ENCODE data around the gene PRDM16. TPM values are rescaled to one million over a fixed set of nuclear protein-coding genes. Genes with fewer than 3 reads are reported as not detected.

PRDM16 gene
- total and polyA plus RNA-seq, 2 of the 13 experiments (the other 11 are each of a cell fraction or from before 2014, with no cell fraction given), result 0.15 to 0.81 TPM

DNA sequence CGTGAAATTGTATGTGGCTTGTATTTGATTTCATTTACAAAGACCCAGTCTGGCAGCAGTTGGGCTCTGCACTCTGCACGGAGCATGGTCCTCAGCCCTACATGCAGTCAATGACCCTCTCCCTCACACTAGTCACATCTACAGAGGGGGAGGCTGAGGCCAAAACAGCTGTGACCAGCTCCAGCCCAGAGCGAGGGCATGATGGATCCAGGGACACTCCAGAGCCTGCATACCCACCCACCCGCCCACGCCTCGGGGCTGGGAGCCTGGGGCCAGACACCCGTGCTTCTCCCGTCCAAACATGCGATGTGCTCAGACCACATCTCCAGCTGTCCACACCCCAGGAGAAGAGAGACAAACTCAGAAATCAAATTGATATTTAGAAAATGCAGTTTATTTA is 14.0 kb upstream of the PRDM16 start:
- Histone ChIP-seq H3K4me2 (ENCODE audit: low read depth, low read length) (no peak overlapping the region), H3K79me2 (ENCODE audit: insufficient read depth, low read length) (no peaks in the 10 kb centered on the region), H3K27me3 (ENCODE audit: control insufficient read depth in 1 of 2, insufficient read depth in 2 of 2, low read length in 2 of 2) (peaks cover 3 to 39% of the 10 kb centered on the region in 2 experiments; a peak in 3 of 5 replicates), H4K20me1 (ENCODE audit: insufficient read depth, low read length) (no peaks in the 10 kb centered on the region), H2AFZ (ENCODE audit: low read length) (no peak overlapping the region), H3K27ac (ENCODE audit: extremely low read length, insufficient read depth, low read length) (no peak overlapping the region), H3K9ac (ENCODE audit: insufficient read depth, low read depth, low read length) (no peak overlapping the region), H3K9me3 (ENCODE audit: low read length) (no peaks in the 10 kb centered on the region), H3K4me3 (replicated peaks in 1 of 3; ENCODE audit: insufficient read depth in 1 of 3, low read depth in 2 of 3, low read length in 3 of 3) (no peak overlapping the region), H3K4me1 (ENCODE audit: insufficient read depth, low read length) (no peaks in the 10 kb centered on the region), H3K36me3 (replicated peaks in 1 of 2; ENCODE audit: control insufficient read depth in 1 of 2, insufficient read depth in 2 of 2, low read length in 2 of 2) (no peaks in the 10 kb centered on the region)
- in situ Hi-C loops (cut with HindIII; ENCODE audit: extremely low pct_ligation_motif_present, low pct_unique_long_range_greater_than_20kb) (loop anchor here (25.0 kb wide), 1 partner anchor 232 kb away; no protein-coding TSS in a partner anchor), intact Hi-C loops (cut with micrococcal nuclease; ENCODE audit: unreplicated experiment) (no loop called here)
- ATAC-seq (no peak), DNase-seq (ENCODE audit: low spot score) (no peak), FAIRE-seq (no peak)
- ChIA-PET POLR2A (no interaction called here), CTCF (ENCODE audit: low intra/inter-chr PET ratio, low total read pairs) (no interaction called here)
- WGBS (ENCODE audit: low lambda C conversion rate), result 74% methylated on average over 8 of the region's 9 CpGs
- BruUV-seq (replicated peaks), result no TSS peak
- TF ChIP-seq, protein P1, sequence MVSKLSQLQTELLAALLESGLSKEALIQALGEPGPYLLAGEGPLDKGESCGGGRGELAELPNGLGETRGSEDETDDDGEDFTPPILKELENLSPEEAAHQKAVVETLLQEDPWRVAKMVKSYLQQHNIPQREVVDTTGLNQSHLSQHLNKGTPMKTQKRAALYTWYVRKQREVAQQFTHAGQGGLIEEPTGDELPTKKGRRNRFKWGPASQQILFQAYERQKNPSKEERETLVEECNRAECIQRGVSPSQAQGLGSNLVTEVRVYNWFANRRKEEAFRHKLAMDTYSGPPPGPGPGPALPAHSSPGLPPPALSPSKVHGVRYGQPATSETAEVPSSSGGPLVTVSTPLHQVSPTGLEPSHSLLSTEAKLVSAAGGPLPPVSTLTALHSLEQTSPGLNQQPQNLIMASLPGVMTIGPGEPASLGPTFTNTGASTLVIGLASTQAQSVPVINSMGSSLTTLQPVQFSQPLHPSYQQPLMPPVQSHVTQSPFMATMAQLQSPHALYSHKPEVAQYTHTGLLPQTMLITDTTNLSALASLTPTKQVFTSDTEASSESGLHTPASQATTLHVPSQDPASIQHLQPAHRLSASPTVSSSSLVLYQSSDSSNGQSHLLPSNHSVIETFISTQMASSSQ (IDR thresholded peaks at IDR 0.05; ENCODE audit: low read depth), result no peak
- TF ChIP-seq, protein P1 (CRISPR knock-in tag; IDR thresholded peaks at IDR 0.05; ENCODE audit: borderline replicate concordance), result no peak
- TF ChIP-seq, protein P2, sequence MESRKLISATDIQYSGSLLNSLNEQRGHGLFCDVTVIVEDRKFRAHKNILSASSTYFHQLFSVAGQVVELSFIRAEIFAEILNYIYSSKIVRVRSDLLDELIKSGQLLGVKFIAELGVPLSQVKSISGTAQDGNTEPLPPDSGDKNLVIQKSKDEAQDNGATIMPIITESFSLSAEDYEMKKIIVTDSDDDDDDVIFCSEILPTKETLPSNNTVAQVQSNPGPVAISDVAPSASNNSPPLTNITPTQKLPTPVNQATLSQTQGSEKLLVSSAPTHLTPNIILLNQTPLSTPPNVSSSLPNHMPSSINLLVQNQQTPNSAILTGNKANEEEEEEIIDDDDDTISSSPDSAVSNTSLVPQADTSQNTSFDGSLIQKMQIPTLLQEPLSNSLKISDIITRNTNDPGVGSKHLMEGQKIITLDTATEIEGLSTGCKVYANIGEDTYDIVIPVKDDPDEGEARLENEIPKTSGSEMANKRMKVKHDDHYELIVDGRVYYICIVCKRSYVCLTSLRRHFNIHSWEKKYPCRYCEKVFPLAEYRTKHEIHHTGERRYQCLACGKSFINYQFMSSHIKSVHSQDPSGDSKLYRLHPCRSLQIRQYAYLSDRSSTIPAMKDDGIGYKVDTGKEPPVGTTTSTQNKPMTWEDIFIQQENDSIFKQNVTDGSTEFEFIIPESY (CRISPR knock-in tag; IDR thresholded peaks at IDR 0.05), result no peak
- TF ChIP-seq, protein P3, sequence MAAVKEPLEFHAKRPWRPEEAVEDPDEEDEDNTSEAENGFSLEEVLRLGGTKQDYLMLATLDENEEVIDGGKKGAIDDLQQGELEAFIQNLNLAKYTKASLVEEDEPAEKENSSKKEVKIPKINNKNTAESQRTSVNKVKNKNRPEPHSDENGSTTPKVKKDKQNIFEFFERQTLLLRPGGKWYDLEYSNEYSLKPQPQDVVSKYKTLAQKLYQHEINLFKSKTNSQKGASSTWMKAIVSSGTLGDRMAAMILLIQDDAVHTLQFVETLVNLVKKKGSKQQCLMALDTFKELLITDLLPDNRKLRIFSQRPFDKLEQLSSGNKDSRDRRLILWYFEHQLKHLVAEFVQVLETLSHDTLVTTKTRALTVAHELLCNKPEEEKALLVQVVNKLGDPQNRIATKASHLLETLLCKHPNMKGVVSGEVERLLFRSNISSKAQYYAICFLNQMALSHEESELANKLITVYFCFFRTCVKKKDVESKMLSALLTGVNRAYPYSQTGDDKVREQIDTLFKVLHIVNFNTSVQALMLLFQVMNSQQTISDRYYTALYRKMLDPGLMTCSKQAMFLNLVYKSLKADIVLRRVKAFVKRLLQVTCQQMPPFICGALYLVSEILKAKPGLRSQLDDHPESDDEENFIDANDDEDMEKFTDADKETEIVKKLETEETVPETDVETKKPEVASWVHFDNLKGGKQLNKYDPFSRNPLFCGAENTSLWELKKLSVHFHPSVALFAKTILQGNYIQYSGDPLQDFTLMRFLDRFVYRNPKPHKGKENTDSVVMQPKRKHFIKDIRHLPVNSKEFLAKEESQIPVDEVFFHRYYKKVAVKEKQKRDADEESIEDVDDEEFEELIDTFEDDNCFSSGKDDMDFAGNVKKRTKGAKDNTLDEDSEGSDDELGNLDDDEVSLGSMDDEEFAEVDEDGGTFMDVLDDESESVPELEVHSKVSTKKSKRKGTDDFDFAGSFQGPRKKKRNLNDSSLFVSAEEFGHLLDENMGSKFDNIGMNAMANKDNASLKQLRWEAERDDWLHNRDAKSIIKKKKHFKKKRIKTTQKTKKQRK (IDR thresholded peaks at IDR 0.05; ENCODE audit: low read length), result no peak
- no peak for TF ChIP-seq NFYC (CRISPR knock-in tag; IDR thresholded peaks at IDR 0.05)
- no peak for TF ChIP-seq IKZF4 (CRISPR knock-in tag; IDR thresholded peaks at IDR 0.05; ENCODE audit: borderline replicate concordance, low read depth, not compliant biosample characterization)
- TF ChIP-seq, protein P4, sequence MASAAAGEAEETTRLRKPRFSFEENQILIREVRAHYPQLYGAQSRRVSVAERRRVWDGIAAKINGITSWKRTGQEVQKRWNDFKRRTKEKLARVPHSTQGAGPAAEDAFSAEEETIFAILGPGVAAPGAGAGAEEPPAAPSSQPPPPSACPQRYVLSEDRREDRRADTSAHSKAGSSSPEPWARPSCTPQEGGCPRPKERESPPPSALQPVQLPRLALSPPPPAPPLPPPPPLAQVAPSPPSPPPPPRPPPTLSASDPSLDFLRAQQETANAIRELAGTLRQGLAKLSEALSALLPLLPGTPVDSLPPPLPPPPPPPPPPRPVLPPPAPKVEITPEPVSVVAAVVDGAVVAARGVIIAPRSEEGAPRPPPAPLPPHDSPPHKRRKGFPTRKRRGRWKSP (CRISPR knock-in tag; IDR thresholded peaks at IDR 0.05), result no peak
